IMR-90 (cell line): Measurements from ENCODE around the gene PRR13. TPM values are rescaled to one million over a fixed set of nuclear protein-coding genes. Genes with fewer than 3 reads are reported as not detected.

Experiments
- ATAC-seq: fragments of 200-7000 bp; cut with Tn5 transposase; 2 replicates; pipeline ENCODE4 v1.9.1; 2020; ENCODE audit warnings: low read depth, mild to moderate bottlenecking, moderate library complexity
- BruUV-seq: library from RNA; stranded (reverse); fragments of 400-500 nt; replicated peaks from 2 replicates; lab custom pipeline; 2021; lab: Mats Ljungman, UMichigan
- CTCF ChIA-PET: fragments of 300-600 bp; formaldehyde crosslinking; extraction: SDS; loops from one replicate; lab custom pipeline; 2021; ENCODE audit warnings: antibody characterized with exemption; lab: Yijun Ruan, JAX
- POLR2A ChIA-PET: fragments of 300-600 bp; sonication (Branson Sonifier 250); formaldehyde crosslinking; loops from one replicate; lab custom pipeline; 2022; ENCODE audit warnings: antibody characterized with exemption; ENCODE audit not compliant: unreplicated experiment; lab: Charles Lee
- DNase-seq: peaks from one replicate; pipeline ENCODE4 v3.0.0; 2013
- H2AFZ ChIP-seq: replicated peaks from 2 replicates; pipeline ENCODE3; 2013; ENCODE audit warnings: low read length, mild to moderate bottlenecking; ENCODE audit not compliant: poor library complexity
- H2AK5ac ChIP-seq: 2 replicates; pipeline ENCODE4 v1.6.1; 2013; ENCODE audit warnings: low read depth, low read length, inconsistent platforms
- H2AK9ac ChIP-seq: replicated peaks from 2 replicates; pipeline ENCODE3; 2013; ENCODE audit warnings: mild to moderate bottlenecking, low read depth, low read length, moderate library complexity; ENCODE audit not compliant: poor library complexity
- H2BK120ac ChIP-seq: 2 replicates; pipeline ENCODE4 v1.6.1; 2013; ENCODE audit warnings: low read depth, low read length, inconsistent platforms
- H2BK15ac ChIP-seq: 3 replicates; pipeline ENCODE4 v1.6.1; 2013; ENCODE audit warnings: low read depth, low read length, inconsistent platforms
- H2BK20ac ChIP-seq: 2 replicates; pipeline ENCODE4 v1.6.1; 2013; ENCODE audit warnings: low read depth, mild to moderate bottlenecking, inconsistent platforms, low read length, moderate library complexity
- H2BK5ac ChIP-seq: 2 replicates; pipeline ENCODE4 v1.6.1; 2013; ENCODE audit warnings: mild to moderate bottlenecking, low read depth, low read length, inconsistent platforms; ENCODE audit not compliant: poor library complexity, severe bottlenecking
- H3K14ac ChIP-seq: replicated peaks from 2 replicates; pipeline ENCODE4 v1.6.1; 2013; ENCODE audit warnings: low read depth, low read length, inconsistent platforms
- H3K18ac ChIP-seq: 2 replicates; pipeline ENCODE4 v1.6.1; 2013; ENCODE audit warnings: low read depth, low read length, control low read depth
- H3K23ac ChIP-seq: 2 replicates; pipeline ENCODE4 v1.6.1; 2013; ENCODE audit warnings: low read depth, low read length, inconsistent platforms
- H3K27ac ChIP-seq: 2 replicates; pipeline ENCODE4 v1.5.1; 2013; ENCODE audit warnings: mild to moderate bottlenecking, control low read depth, low read length; ENCODE audit not compliant: insufficient read depth
- H3K27me3 ChIP-seq: 2 replicates; pipeline ENCODE4 v1.6.1; 2013; ENCODE audit warnings: low read length; ENCODE audit not compliant: control insufficient read depth, insufficient read depth
- H3K36me3 ChIP-seq: 2 replicates; pipeline ENCODE4 v1.6.1; 2013; ENCODE audit warnings: low read length, mixed read lengths; ENCODE audit not compliant: control insufficient read depth, insufficient read depth
- H3K4ac ChIP-seq: 2 replicates; pipeline ENCODE4 v1.6.1; 2013; ENCODE audit warnings: low read depth, low read length, inconsistent platforms
- H3K4me1 ChIP-seq: 2 replicates; pipeline ENCODE4 v1.6.1; 2013; ENCODE audit warnings: low read length, mixed read lengths; ENCODE audit not compliant: control insufficient read depth, insufficient read depth
- H3K4me2 ChIP-seq: 2 replicates; pipeline ENCODE4 v1.6.1; 2013; ENCODE audit warnings: low read depth, mild to moderate bottlenecking, control low read depth, low read length, moderate library complexity
- H3K4me3 ChIP-seq: 2 replicates; pipeline ENCODE4 v1.5.1; 2013; ENCODE audit warnings: low read depth, mild to moderate bottlenecking, control low read depth, low read length, moderate library complexity; ENCODE audit not compliant: insufficient read depth
- H3K56ac ChIP-seq: 2 replicates; pipeline ENCODE4 v1.6.1; 2013; ENCODE audit warnings: low read length, inconsistent platforms; ENCODE audit not compliant: insufficient read depth; ENCODE audit errors: extremely low read depth
- H3K79me1 ChIP-seq, 2 experiments: 2 replicates each; pipeline ENCODE4 v1.6.1; 2013; ENCODE audit warnings: low read length in 2 of 2, inconsistent platforms in 1 of 2, low read depth in 1 of 2
- H3K9ac ChIP-seq: 2 replicates; pipeline ENCODE4 v1.6.1; 2013; ENCODE audit warnings: low read depth, low read length, control low read depth
- H3K9me1 ChIP-seq: 2 replicates; pipeline ENCODE4 v1.6.1; 2013; ENCODE audit warnings: low read length, inconsistent platforms; ENCODE audit not compliant: insufficient read depth
- H3K9me3 ChIP-seq: 2 replicates; pipeline ENCODE4 v1.6.1; 2013; ENCODE audit warnings: low read length; ENCODE audit not compliant: control insufficient read depth, insufficient read depth
- H4K20me1 ChIP-seq: 2 replicates; pipeline ENCODE4 v1.6.1; 2013; ENCODE audit warnings: low read length, inconsistent platforms; ENCODE audit not compliant: insufficient read depth
- H4K5ac ChIP-seq: 2 replicates; pipeline ENCODE4 v1.6.1; 2013; ENCODE audit warnings: mild to moderate bottlenecking, low read depth, low read length, control low read depth
- H4K8ac ChIP-seq, 2 experiments: 2 replicates each; pipeline ENCODE4 v1.6.1; 2013; ENCODE audit warnings: low read depth in 2 of 2, low read length in 2 of 2, control low read depth in 1 of 2, inconsistent platforms in 1 of 2
- H4K91ac ChIP-seq: 2 replicates; pipeline ENCODE4 v1.6.1; 2013; ENCODE audit warnings: low read depth, low read length, inconsistent platforms; ENCODE audit not compliant: insufficient read depth
- MXI1 ChIP-seq: IDR thresholded peaks from 2 replicates; pipeline ENCODE4 v1.6.1; 2012; ENCODE audit warnings: low read depth, mild to moderate bottlenecking, low read length, moderate library complexity, borderline replicate concordance
- POLR2A ChIP-seq: IDR thresholded peaks from 2 replicates; pipeline ENCODE4 v1.6.1; 2012; ENCODE audit warnings: mild to moderate bottlenecking, low read depth, low read length
- WGBS, 2 experiments: methylation state at CpG; one replicate each; pipeline versions ENCODE4 v1.1.5 to v1.1.7; 2013; ENCODE audit warnings: missing lambda C conversion rate in 2 of 2; ENCODE audit not compliant: insufficient read length in 1 of 2; ENCODE audit errors: extremely low coverage in 2 of 2; 5-methylcytosine and 5-hydroxymethylcytosine counted together
- dilution Hi-C: fragments of 300-500 bp; cut with HindIII; formaldehyde crosslinking; loops from one replicate; pipeline ENCODE4 v1.14.3; 2018; ENCODE audit warnings: low sequenced_read_pairs; ENCODE audit not compliant: unreplicated experiment
- in situ Hi-C: fragments of 300-500 bp; cut with MboI; formaldehyde crosslinking; loops from 3 replicates; pipeline ENCODE4 v1.14.3; 2019; ENCODE audit warnings: low sequenced_read_pairs, inconsistent platforms, mixed read lengths
- intact Hi-C: fragments of 100-400 bp; cut with micrococcal nuclease; formaldehyde crosslinking; loops from 2 replicates; pipeline ENCODE4 v1.10.0; 2022
- polyA plus RNA-seq, 3 experiments: library from polyadenylated mRNA; depleted of rRNA; stranded (reverse); fragments of >200 nt; gene quantifications; 2 replicates each; pipeline ENCODE4 v1.2.3, GENCODE V29; 2012; ENCODE audit warnings: low replicate concordance in 1 of 3
- total RNA-seq: library from RNA; depleted of rRNA; stranded (reverse); fragments of >200 nt; gene quantifications from 2 replicates; pipeline ENCODE4 v1.2.3, GENCODE V29; 2012

The PRR13 gene
- total and polyA plus RNA-seq, 2 of the 4 experiments (the other 2 are of a cell fraction), result 25.5 to 114 TPM

DNA sequence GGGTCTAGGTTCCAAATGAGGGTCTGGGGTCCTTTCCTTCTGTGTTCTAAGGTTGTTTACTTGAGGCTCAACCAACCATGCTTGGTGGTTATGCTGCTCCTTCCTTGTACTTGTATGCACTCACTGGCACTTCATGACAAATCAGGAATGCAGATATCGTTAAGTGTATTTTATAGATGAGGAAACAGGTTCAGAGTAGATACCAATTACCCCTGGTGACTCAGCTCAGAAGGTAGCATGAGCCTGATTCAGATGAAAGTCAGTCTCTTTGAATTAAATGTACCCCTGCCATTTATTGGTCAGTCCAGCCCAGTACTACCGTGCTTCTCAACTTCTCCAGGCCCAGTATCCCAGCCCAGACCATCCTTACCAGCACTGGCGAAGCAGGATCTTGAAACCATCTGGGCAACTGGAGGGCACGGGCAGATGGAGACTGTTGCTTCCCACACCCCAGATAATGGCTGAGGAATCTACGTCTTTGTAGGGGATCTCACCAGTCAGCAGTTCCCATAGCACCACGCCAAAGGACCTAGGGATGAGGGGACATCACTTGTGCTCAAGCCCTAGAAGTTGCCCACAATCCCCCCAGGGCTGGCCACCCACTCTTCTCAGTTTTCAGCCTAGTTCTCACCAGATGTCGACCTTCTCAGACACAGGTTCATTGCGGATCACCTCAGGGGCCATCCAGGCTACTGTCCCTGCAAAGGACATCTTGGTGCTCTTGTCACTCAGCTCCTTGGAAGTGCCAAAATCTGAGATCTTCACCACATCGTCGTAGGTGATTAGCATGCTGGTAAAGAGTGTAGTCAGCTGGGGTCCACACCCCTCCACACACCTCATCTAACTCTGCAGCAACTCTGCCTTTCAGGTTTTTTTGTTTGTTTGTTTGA is 43.4 kb downstream of the PRR13 start:
- Histone ChIP-seq H3K14ac (no peak overlapping the region), H3K18ac (no peak overlapping the region), H3K23ac (no peak overlapping the region), H2BK20ac (no peak overlapping the region), H2BK120ac (no peak overlapping the region), H3K79me1 (peaks cover 34 to 86% of the 10 kb centered on the region in 2 experiments), H2AK9ac (peak overlapping the region; percentile 13), H3K56ac (no peak overlapping the region), H3K9me1 (peaks cover 23% of the 10 kb centered on the region; the same call in 1 of the 2 replicates), H4K91ac (no peak overlapping the region), H3K36me3 (peaks cover 70% of the 10 kb centered on the region), H2BK15ac (no peak overlapping the region), H2AFZ (no peak overlapping the region), H3K4me3 (no peak overlapping the region), H2AK5ac (no peak overlapping the region), H3K4me1 (peaks cover 10% of the 10 kb centered on the region), H2BK5ac (no peak overlapping the region), H3K27me3 (no peaks in the 10 kb centered on the region), H4K20me1 (peaks cover 79% of the 10 kb centered on the region), H3K9me3 (no peaks in the 10 kb centered on the region), H3K9ac (no peak overlapping the region), H4K5ac (no peak overlapping the region), H4K8ac (no peak overlapping the region), H3K4me2 (no peak overlapping the region), H3K4ac (no peak overlapping the region), H3K27ac (no peak overlapping the region)
- BruUV-seq, result no TSS peak
- WGBS, 2 experiments, result 84% methylated on average over 4 of the region's 10 CpGs; no CpG with 5 or more reads in 1 of the 2 experiments
- CTCF ChIA-PET, result no interaction called here
- dilution Hi-C loops (no loop called here), in situ Hi-C loops (no loop called here), intact Hi-C loops (no loop called here)
- POLR2A ChIA-PET, result no interaction called here
- ATAC-seq, result no peak
- no peak for DNase-seq
- TF ChIP-seq POLR2A (peak; percentile 17; the same call in 1 of the 2 replicates), MXI1 (no peak)
